SH-SY5Y (cell line): ENCODE results near the gene DDX41.

Experiments used
- GATA2 ChIP-seq: IDR thresholded peaks from 2 replicates; pipeline ENCODE4 v1.6.1; 2011; ENCODE audit warnings: mild to moderate bottlenecking, low read depth, low read length
- GATA3 ChIP-seq: IDR thresholded peaks from 2 replicates; pipeline ENCODE4 v1.6.1; 2011; ENCODE audit warnings: low read depth, mild to moderate bottlenecking, low read length, moderate library complexity

DNA sequence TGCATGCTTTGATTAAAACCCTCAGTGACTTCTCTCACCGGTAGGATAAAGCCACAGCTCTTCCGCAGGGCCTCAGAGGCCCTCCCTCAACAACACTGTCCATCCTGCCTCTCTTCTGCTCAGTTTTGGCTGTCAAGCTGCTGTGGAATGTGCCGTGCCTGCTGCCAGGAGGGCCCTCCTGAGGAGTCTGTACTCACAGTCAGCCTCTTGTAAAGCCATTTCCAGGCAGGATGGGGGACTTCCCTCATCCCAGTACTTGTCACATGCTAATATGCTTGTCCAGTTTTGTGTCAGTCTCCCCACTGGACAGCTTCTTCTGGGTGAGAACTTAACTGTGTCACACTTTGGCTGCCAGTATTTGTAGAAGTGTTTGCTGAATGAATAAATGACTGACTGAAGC is 13.9 kb upstream of the DDX41 start:
- TF ChIP-seq GATA3 = no peak
- no peak for TF ChIP-seq GATA2
